GM12892 (cell line): ENCODE data around the gene DNAAF9.

Experiments
- POLR2A ChIP-seq: IDR thresholded peaks from 2 replicates; pipeline ENCODE4 v1.6.1; 2011; ENCODE audit warnings: low read depth, low read length, control low read depth
- POLR2AphosphoS5 ChIP-seq: IDR thresholded peaks from 2 replicates; pipeline ENCODE4 v1.6.1; 2011; ENCODE audit warnings: low read depth, low read length, control low read depth
- TAF1 ChIP-seq: IDR thresholded peaks from 2 replicates; pipeline ENCODE4 v1.6.1; 2011; ENCODE audit warnings: low read depth, mild to moderate bottlenecking, control low read depth, low read length, borderline replicate concordance

- TF ChIP-seq POLR2A (no peak), POLR2AphosphoS5 (no peak), TAF1 (no peak)
Measured at GRCh38 chr20:3392756-3393155, 14.7 kb downstream of the DNAAF9 start.
